SK-N-SH (cell line): Measurements from ENCODE around the gene CUL9. TPM values are rescaled to one million over a fixed set of nuclear protein-coding genes. Genes with fewer than 3 reads are reported as not detected.

Experiments
- CTCF ChIA-PET: fragments of 300-600, 350-600 bp; formaldehyde crosslinking; extraction: SDS; loops from one replicate; lab custom pipeline; 2021; lab: Yijun Ruan, JAX
- POLR2A ChIA-PET: fragments of 350-600 bp; sonication (Branson Sonifier 250); formaldehyde crosslinking; extraction: SDS; loops from one replicate; lab custom pipeline; 2020; ENCODE audit warnings: antibody characterized with exemption, inconsistent platforms; lab: Yijun Ruan, JAX
- DNase-seq: peaks from one replicate; pipeline ENCODE4 v3.0.0; 2012
- H2AFZ ChIP-seq: fragments of 200-600 bp; sonication (generic); 2 replicates; pipeline ENCODE4 v1.8.1; 2016; ENCODE audit warnings: antibody characterized with exemption, mild to moderate bottlenecking, low read depth
- H3F3A ChIP-seq: fragments of 200-600 bp; sonication (generic); replicated peaks from 2 replicates; pipeline ENCODE3; 2016; ENCODE audit warnings: antibody characterized with exemption, mild to moderate bottlenecking; ENCODE audit not compliant: insufficient read depth
- H3K27ac ChIP-seq, 2 experiments: fragments of 200-500 bp in 1 of 2; fragments of 200-600 bp in 1 of 2; sonication (Bioruptor generic) in 1 of 2; sonication (generic), shearing (Covaris generic) in 1 of 2; 2 replicates each; pipeline versions ENCODE4 v1.5.1 to v1.6.1; 2014 to 2016; ENCODE audit warnings: low read depth in 2 of 2, inconsistent platforms in 1 of 2, low read length in 1 of 2, mild to moderate bottlenecking in 1 of 2, mixed read lengths in 1 of 2
- H3K27me3 ChIP-seq: fragments of 200-600 bp; sonication (generic), shearing (Covaris generic); 2 replicates; pipeline ENCODE4 v1.6.1; 2016; ENCODE audit warnings: mixed run types; ENCODE audit not compliant: insufficient read depth
- H3K36me3 ChIP-seq, 2 experiments: fragments of 200-500 bp in 1 of 2; fragments of 200-600 bp in 1 of 2; sonication (Bioruptor generic) in 1 of 2; sonication (generic) in 1 of 2; replicated peaks in 1 of 2; 2 replicates each; pipeline versions ENCODE3 to v1.5.1; 2014 to 2016; ENCODE audit warnings: low read length in 1 of 2, mild to moderate bottlenecking in 1 of 2; ENCODE audit not compliant: insufficient read depth in 2 of 2, control insufficient read depth in 1 of 2
- H3K4me1 ChIP-seq, 2 experiments: fragments of 200-500 bp in 1 of 2; fragments of 200-600 bp in 1 of 2; sonication (Bioruptor generic) in 1 of 2; sonication (generic), shearing (Covaris generic) in 1 of 2; 2 replicates each; pipeline versions ENCODE4 v1.5.1 to v1.6.1; 2014 to 2016; ENCODE audit warnings: low read depth in 1 of 2, low read length in 1 of 2, mixed run types in 1 of 2; ENCODE audit not compliant: insufficient read depth in 2 of 2, control insufficient read depth in 1 of 2
- H3K4me2 ChIP-seq: fragments of 200-600 bp; sonication (generic), shearing (Covaris generic); 2 replicates; pipeline ENCODE4 v1.6.1; 2017; ENCODE audit warnings: mixed run types
- H3K4me3 ChIP-seq, 2 experiments: fragments of 200-500 bp in 1 of 2; fragments of 200-600 bp in 1 of 2; sonication (Bioruptor generic) in 1 of 2; sonication (generic), shearing (Covaris generic) in 1 of 2; 2 replicates each; pipeline versions ENCODE4 v1.5.1 to v1.8.1; 2014 to 2016; ENCODE audit warnings: low read depth in 2 of 2, inconsistent platforms in 1 of 2, low read length in 1 of 2, mild to moderate bottlenecking in 1 of 2, mixed read lengths in 1 of 2, moderate library complexity in 1 of 2
- H3K79me2 ChIP-seq: fragments of 200-600 bp; sonication (generic); 2 replicates; pipeline ENCODE4 v1.8.1; 2017; ENCODE audit warnings: mild to moderate bottlenecking; ENCODE audit not compliant: insufficient read depth
- H3K9ac ChIP-seq: fragments of 200-600 bp; sonication (generic); 2 replicates; pipeline ENCODE4 v1.6.1; 2017; ENCODE audit warnings: mixed run types
- H3K9me2 ChIP-seq: fragments of 200-600 bp; sonication (generic); 2 replicates; pipeline ENCODE4 v1.6.1; 2017; ENCODE audit warnings: mixed run types
- H3K9me3 ChIP-seq: fragments of 200-600 bp; sonication (generic); 2 replicates; pipeline ENCODE4 v1.6.1; 2017; ENCODE audit warnings: mixed run types, mild to moderate bottlenecking, moderate library complexity
- H4K20me1 ChIP-seq: fragments of 200-600 bp; sonication (generic); 2 replicates; pipeline ENCODE4 v1.6.1; 2017; ENCODE audit warnings: mild to moderate bottlenecking, mixed run types; ENCODE audit not compliant: insufficient read depth
- CHD2 ChIP-seq: fragments of 150-350 bp; IDR thresholded peaks from 2 replicates; pipeline ENCODE4 v1.6.1; 2018; ENCODE audit warnings: low read length; ENCODE audit not compliant: partially characterized antibody
- CTCF ChIP-seq: fragments of 200-600 bp; sonication (generic); IDR thresholded peaks from 2 replicates; pipeline ENCODE4 v1.6.1; 2017; ENCODE audit warnings: antibody characterized with exemption, mild to moderate bottlenecking, moderate library complexity
- ELF1 ChIP-seq: IDR thresholded peaks from 2 replicates; pipeline ENCODE4 v1.4.0; 2012
- FOXJ3 ChIP-seq: sonication (generic); formaldehyde crosslinking; IDR thresholded peaks from 2 replicates; pipeline ENCODE4 v1.5.1; 2020; ENCODE audit warnings: mild to moderate bottlenecking, missing genetic modification reagents
- MAX ChIP-seq: IDR thresholded peaks from 2 replicates; pipeline ENCODE4 v1.4.0; 2012; ENCODE audit warnings: low read depth
- MEF2A ChIP-seq: IDR thresholded peaks from 2 replicates; pipeline ENCODE4 v1.4.0; 2012; ENCODE audit warnings: low read depth, borderline replicate concordance
- MXI1 ChIP-seq: IDR thresholded peaks from 2 replicates; pipeline ENCODE4 v1.6.1; 2012; ENCODE audit warnings: mild to moderate bottlenecking, low read depth, low read length, improper control_type of control experiment
- REST ChIP-seq: IDR thresholded peaks from 2 replicates; pipeline ENCODE4 v1.6.1; 2012; ENCODE audit warnings: mild to moderate bottlenecking, low read depth, low read length, moderate library complexity
- RXRA ChIP-seq: IDR thresholded peaks from 2 replicates; pipeline ENCODE4 v1.4.0; 2012; ENCODE audit warnings: low read depth, mild to moderate bottlenecking, borderline replicate concordance
- SIN3A ChIP-seq: IDR thresholded peaks from 2 replicates; pipeline ENCODE4 v1.6.1; 2012; ENCODE audit warnings: low read depth, mild to moderate bottlenecking, low read length, moderate library complexity, borderline replicate concordance
- SMC3 ChIP-seq: IDR thresholded peaks from 2 replicates; pipeline ENCODE4 v1.6.1; 2012; ENCODE audit warnings: low read depth, low read length, improper control_type of control experiment
- USF2 ChIP-seq: fragments of 150-350 bp; IDR thresholded peaks from 2 replicates; pipeline ENCODE4 v1.6.1; 2017; ENCODE audit warnings: antibody characterized with exemption, low read length, low read depth, borderline replicate concordance
- WGBS: methylation state at CpG from one replicate; pipeline ENCODE4 v1.1.6; 2017; ENCODE audit warnings: low lambda C conversion rate; 5-methylcytosine and 5-hydroxymethylcytosine counted together
- polyA plus RNA-seq, 3 experiments: library from polyadenylated mRNA; depleted of rRNA; stranded (reverse); fragments of >200 nt; gene quantifications; 2 replicates each; pipeline ENCODE4 v1.2.3, GENCODE V29; 2012

CUL9 gene
- polyA plus RNA-seq, 1 of the 3 experiments (the other 2 are of a cell fraction) = 37.7 TPM

GRCh38 chr6:43147691-43148477 lies 34.1 kb upstream of the CUL9 start:
- no peaks in the 10 kb centered on the region for H3K27me3 ChIP-seq
- CTCF ChIA-PET = interaction anchor here (0.6 to 1.4 kb wide), 7 partner anchors 71 to 249 kb away, joined by 3 to 4 read pairs (median 3); no protein-coding TSS in a partner anchor

More at GRCh38 chr6:43147691-43148477, 34.1 kb upstream of the CUL9 start:
- no peak overlapping the region for H3K9ac ChIP-seq
- no peaks in the 10 kb centered on the region for H3K79me2 ChIP-seq
- WGBS = 100% methylated on average over 6 of the region's 6 CpGs
- H4K20me1 ChIP-seq = no peaks in the 10 kb centered on the region
- H3K27ac ChIP-seq = no peak overlapping the region
- H3K36me3 ChIP-seq = peaks cover 12 to 20% of the 10 kb centered on the region in 2 experiments
- H3K4me3 ChIP-seq = no peak overlapping the region
- no peaks in the 10 kb centered on the region for H3K9me3 ChIP-seq
- peaks cover 12% of the 10 kb centered on the region for H3F3A ChIP-seq
- no peak overlapping the region for H3K4me2 ChIP-seq
- no peak overlapping the region for H2AFZ ChIP-seq
- DNase-seq = no peak
- no peaks in the 10 kb centered on the region for H3K9me2 ChIP-seq
- POLR2A ChIA-PET = interaction anchor here (0.7 kb wide), 1 partner anchor 83 kb away, joined by 4 read pairs; no protein-coding TSS in a partner anchor
- TF ChIP-seq USF2 (no peak), REST (no peak), CHD2 (no peak), FOXJ3 (CRISPR knock-in tag) (no peak), CTCF (no peak), MAX (no peak), ELF1 (no peak), MEF2A (no peak), SMC3 (no peak), RXRA (no peak), SIN3A (no peak), MXI1 (no peak)
- peaks cover 8 to 9% of the 10 kb centered on the region in 2 experiments; a peak in 3 of 4 replicates for H3K4me1 ChIP-seq
